PFSK-1 (cell line): ENCODE measurements around the gene HMHB1.

Experiments
- FOXP2 ChIP-seq: optimal IDR thresholded peaks from 2 replicates; pipeline ENCODE3; 2011; ENCODE audit warnings: borderline replicate concordance, control low read depth, inconsistent platforms; ENCODE audit not compliant: insufficient read depth; ENCODE audit errors: extremely low read length, extremely low read depth
- POLR2AphosphoS5 ChIP-seq: IDR thresholded peaks from 2 replicates; pipeline ENCODE4 v1.6.1; 2012; ENCODE audit warnings: low read depth, mild to moderate bottlenecking, control low read depth, low read length, moderate library complexity
- REST ChIP-seq, 2 experiments: IDR thresholded peaks; 2 replicates each; pipeline versions ENCODE4 v1.6.1 to v1.8.0; 2011 to 2012; ENCODE audit warnings: low read depth in 2 of 2, low read length in 2 of 2, control low read depth in 1 of 2, inconsistent platforms in 1 of 2, mild to moderate bottlenecking in 1 of 2, moderate library complexity in 1 of 2; ENCODE audit not compliant: insufficient read depth in 1 of 2
- SIN3A ChIP-seq: IDR thresholded peaks from 2 replicates; pipeline ENCODE4 v1.6.1; 2012; ENCODE audit warnings: mild to moderate bottlenecking, low read length, moderate library complexity, borderline replicate concordance; ENCODE audit not compliant: insufficient read depth
- TAF1 ChIP-seq: IDR thresholded peaks from 2 replicates; pipeline ENCODE4 v1.6.1; 2012; ENCODE audit warnings: low read length, control low read depth, borderline replicate concordance; ENCODE audit not compliant: insufficient read depth

Gene HMHB1

GRCh38 chr5:143824851-143825720, 13.1 kb downstream of the HMHB1 start:
- TF ChIP-seq FOXP2 (no peak), REST (IDR thresholded peaks at IDR 0.05; ENCODE audit: insufficient read depth in 1 of 2, low read depth in 2 of 2, low read length in 2 of 2) (no peak), SIN3A (no peak), POLR2AphosphoS5 (no peak), TAF1 (no peak)

GRCh38 chr5:143826951-143827444, 15.0 kb downstream of the HMHB1 start:
- TF ChIP-seq TAF1, result no peak
- TF ChIP-seq SIN3A, result no peak
- no peak for TF ChIP-seq POLR2AphosphoS5
- no peak for TF ChIP-seq FOXP2
- TF ChIP-seq REST (IDR thresholded peaks at IDR 0.05; ENCODE audit: insufficient read depth in 1 of 2, low read depth in 2 of 2, low read length in 2 of 2), result no peak

GRCh38 chr5:143828710-143829109, 16.7 kb downstream of the HMHB1 start:
- TF ChIP-seq TAF1 (no peak), FOXP2 (no peak), SIN3A (no peak), POLR2AphosphoS5 (no peak), REST (IDR thresholded peaks at IDR 0.05; ENCODE audit: insufficient read depth in 1 of 2, low read depth in 2 of 2, low read length in 2 of 2) (no peak)

GRCh38 chr5:143833177-143833576, 21.2 kb downstream of the HMHB1 start:
- TF ChIP-seq TAF1 (no peak), FOXP2 (no peak), REST (IDR thresholded peaks at IDR 0.05; ENCODE audit: insufficient read depth in 1 of 2, low read depth in 2 of 2, low read length in 2 of 2) (no peak), SIN3A (no peak), POLR2AphosphoS5 (no peak)

GRCh38 chr5:143835251-143835650, 23.3 kb downstream of the HMHB1 start:
- no peak for TF ChIP-seq POLR2AphosphoS5
- no peak for TF ChIP-seq FOXP2
- no peak for TF ChIP-seq SIN3A
- TF ChIP-seq TAF1, result no peak
- TF ChIP-seq REST (IDR thresholded peaks at IDR 0.05; ENCODE audit: insufficient read depth in 1 of 2, low read depth in 2 of 2, low read length in 2 of 2), result no peak
